ENCODE results near the gene AHCYL2. TPM values are rescaled to one million over a fixed set of nuclear protein-coding genes. Genes with fewer than 3 reads are reported as not detected.

The AHCYL2 gene
- total RNA-seq, 1 experiment from 2014 or later, result 20.2 TPM

- Histone ChIP-seq H3K4me1 (ENCODE audit: control insufficient read depth, insufficient read depth, low read length) (no peaks in the 10 kb centered on the region), H3K27ac (ENCODE audit: low read length) (no peak overlapping the region), H3K4me3 (ENCODE audit: low read depth in 2 of 2, low read length in 2 of 2) (no peak overlapping the region), H3K9me3 (ENCODE audit: control insufficient read depth, insufficient read depth, low read depth, low read length) (no peaks in the 10 kb centered on the region), H3K36me3 (ENCODE audit: control insufficient read depth, insufficient read depth, low read length) (no peaks in the 10 kb centered on the region), H3K27me3 (ENCODE audit: control insufficient read depth, insufficient read depth, low read length) (no peaks in the 10 kb centered on the region)
- DNase-seq (ENCODE audit: low read depth, low spot score) (no peak), ATAC-seq (no peak)
- CTCF ChIA-PET, result no interaction called here
- intact Hi-C loops (cut with micrococcal nuclease; ENCODE audit: unreplicated experiment), result no loop called here
- POLR2A ChIA-PET, result no interaction called here
- in situ Hi-C loops (cut with HindIII; ENCODE audit: low pct_unique_long_range_greater_than_20kb, low sequenced_read_pairs), result no loop called here
- TF ChIP-seq TCF7L2 (IDR thresholded peaks at IDR 0.05; ENCODE audit: low read depth, low read length) (no peak), POLR2AphosphoS5 (IDR thresholded peaks at IDR 0.05; ENCODE audit: low read depth, low read length) (no peak), CTCF (IDR thresholded peaks at IDR 0.05) (no peak), SIN3A (IDR thresholded peaks at IDR 0.05; ENCODE audit: borderline replicate concordance, insufficient read depth, low read depth, low read length) (no peak), REST (IDR thresholded peaks at IDR 0.05; ENCODE audit: insufficient read depth in 1 of 2, low read depth in 2 of 2, low read length in 1 of 2) (no peak)
- no TSS peak for BruUV-seq (replicated peaks)
These were observed 60.3 kb downstream of the AHCYL2 start for GRCh38 chr7:129285111-129285510.

- POLR2A ChIA-PET, result no interaction called here
- DNase-seq (ENCODE audit: low read depth, low spot score), result no peak
- CTCF ChIA-PET, result interaction anchor here (0.7 kb wide), 1 partner anchor 94 kb away, joined by 3 read pairs; no protein-coding TSS in a partner anchor
These were observed 68.0 kb downstream of the AHCYL2 start for GRCh38 chr7:129292861-129293260.

More at GRCh38 chr7:129292861-129293260, 68.0 kb downstream of the AHCYL2 start:
- H3K36me3 ChIP-seq (ENCODE audit: control insufficient read depth, insufficient read depth, low read length), result no peaks in the 10 kb centered on the region
- no peak for ATAC-seq
- no peak overlapping the region for H3K27ac ChIP-seq (ENCODE audit: low read length)
- no peaks in the 10 kb centered on the region for H3K9me3 ChIP-seq (ENCODE audit: control insufficient read depth, insufficient read depth, low read depth, low read length)
- BruUV-seq (replicated peaks), result no TSS peak
- intact Hi-C loops (cut with micrococcal nuclease; ENCODE audit: unreplicated experiment), result no loop called here
- no peaks in the 10 kb centered on the region for H3K27me3 ChIP-seq (ENCODE audit: control insufficient read depth, insufficient read depth, low read length)
- H3K4me3 ChIP-seq (ENCODE audit: low read depth in 2 of 2, low read length in 2 of 2), result no peak overlapping the region
- in situ Hi-C loops (cut with HindIII; ENCODE audit: low pct_unique_long_range_greater_than_20kb, low sequenced_read_pairs), result no loop called here
- TF ChIP-seq CTCF (IDR thresholded peaks at IDR 0.05) (no peak), SIN3A (IDR thresholded peaks at IDR 0.05; ENCODE audit: borderline replicate concordance, insufficient read depth, low read depth, low read length) (no peak), REST (IDR thresholded peaks at IDR 0.05; ENCODE audit: insufficient read depth in 1 of 2, low read depth in 2 of 2, low read length in 1 of 2) (no peak), TCF7L2 (IDR thresholded peaks at IDR 0.05; ENCODE audit: low read depth, low read length) (no peak), POLR2AphosphoS5 (IDR thresholded peaks at IDR 0.05; ENCODE audit: low read depth, low read length) (no peak)
- no peaks in the 10 kb centered on the region; the same call in 1 of the 2 replicates for H3K4me1 ChIP-seq (ENCODE audit: control insufficient read depth, insufficient read depth, low read length)
